ENCODE data around the gene CST9.
A peak's percentile ranks its signal among the peaks of the same experiment; 100 is the strongest.

The CST9 gene, protein sequence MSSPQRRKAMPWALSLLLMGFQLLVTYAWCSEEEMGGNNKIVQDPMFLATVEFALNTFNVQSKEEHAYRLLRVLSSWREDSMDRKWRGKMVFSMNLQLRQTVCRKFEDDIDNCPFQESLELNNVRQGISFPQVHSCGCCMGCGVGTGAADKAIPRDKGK

DNA sequence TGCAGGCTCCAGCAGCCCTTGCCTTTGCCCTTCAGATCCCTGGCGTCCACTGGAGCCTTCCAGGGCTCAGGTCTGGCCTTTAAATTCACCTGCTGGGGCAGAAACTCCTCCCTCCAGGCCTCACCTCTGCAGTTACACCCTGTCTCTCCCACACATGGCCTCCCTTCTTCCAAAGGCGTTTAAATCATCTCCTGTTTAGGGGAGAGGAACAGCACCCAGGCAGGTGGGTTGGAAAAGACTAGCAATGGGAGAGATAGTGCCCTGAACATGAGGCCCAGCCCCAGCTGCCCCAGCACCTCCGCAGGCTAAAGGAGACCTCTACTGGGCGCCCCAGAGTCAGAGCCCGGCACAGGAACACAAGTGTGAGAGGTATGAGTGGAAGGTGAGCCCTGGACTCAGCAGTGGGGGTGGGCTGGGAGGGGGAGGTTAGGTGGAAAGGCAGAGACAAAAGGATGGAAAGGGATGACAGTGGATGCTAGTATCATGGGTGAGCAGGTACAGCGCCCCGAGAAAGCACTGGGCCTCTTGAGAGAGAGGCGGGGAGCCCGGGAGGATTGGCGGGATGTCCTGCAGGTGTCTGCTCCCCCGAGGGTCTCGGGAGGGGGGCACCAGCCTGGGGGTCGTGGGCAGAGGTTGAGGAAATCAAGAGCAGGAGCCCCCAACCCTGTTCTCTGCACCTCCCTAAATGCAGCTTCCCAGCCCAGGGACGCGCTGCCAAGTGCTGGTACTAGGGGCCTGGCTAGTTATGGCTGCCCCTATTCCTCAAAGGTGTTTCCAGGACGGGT lies at the start of gene CST9:
TSS of gene CST9 (minus strand) at position 51 of the 785 bp plus-strand sequence. CDS start 53 bp downstream, outside the sequence.
- intact Hi-C loops (cut with DNase I), result loop anchor here (1.0 kb wide), 1 partner anchor 165 kb away; no protein-coding TSS in a partner anchor
- DNase-seq, result peak in 1 of 10 donors; percentile 66

DNA sequence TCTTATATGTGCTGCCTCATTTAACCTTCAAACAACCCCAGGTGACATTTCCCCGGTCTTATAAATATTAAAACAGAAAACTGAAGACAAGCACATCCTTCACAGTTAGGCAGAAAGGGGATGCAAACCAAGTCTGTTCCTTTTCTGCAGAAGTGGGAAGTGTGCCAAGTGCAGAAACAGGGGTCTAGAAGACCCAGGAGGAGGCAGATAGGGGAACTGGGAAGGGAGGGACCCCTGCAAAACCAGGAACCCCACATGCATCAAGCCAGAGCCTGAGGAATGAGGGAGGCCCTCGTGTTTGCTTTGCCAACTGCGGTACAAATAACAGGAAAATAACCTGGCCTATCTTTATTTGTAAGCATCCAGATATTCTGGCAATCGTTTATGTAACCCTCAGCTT lies 49.0 kb upstream of the CST9 start:
- intact Hi-C loops (cut with DNase I), result no loop called here
- no peak for DNase-seq

DNA sequence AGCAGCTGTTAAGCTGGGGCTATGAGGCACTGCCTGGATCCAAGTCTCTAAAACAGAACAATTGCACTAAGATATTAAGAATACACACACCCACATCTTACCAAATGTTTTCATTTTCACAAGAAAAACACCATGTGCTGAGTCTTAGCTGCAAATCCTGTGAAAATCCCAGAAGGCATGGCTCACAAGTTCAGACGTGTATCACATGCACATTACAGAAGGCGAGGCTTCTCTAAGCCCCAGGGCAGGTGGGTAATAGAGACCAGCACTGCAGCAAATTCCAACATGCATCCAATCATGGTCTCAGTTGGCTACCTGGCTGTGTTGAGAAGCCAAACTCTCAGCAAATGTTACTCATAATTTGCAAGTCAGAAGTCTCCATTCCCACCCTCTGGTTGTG lies 48.3 kb upstream of the CST9 start:
- no peak for DNase-seq
- intact Hi-C loops (cut with DNase I), result no loop called here

GRCh38 chr20:23653400-23653938 lies 47.8 kb upstream of the CST9 start:
- intact Hi-C loops (cut with DNase I), result no loop called here

GRCh38 chr20:23652926-23653325 lies 47.2 kb upstream of the CST9 start:
- intact Hi-C loops (cut with DNase I), result no loop called here
- DNase-seq, result no peak

More at GRCh38 chr20:23653400-23653938, 47.8 kb upstream of the CST9 start:
- DNase-seq, result no peak

GRCh38 chr20:23652371-23652770 lies 46.7 kb upstream of the CST9 start:
- no peak for DNase-seq
- intact Hi-C loops (cut with DNase I), result no loop called here

DNA sequence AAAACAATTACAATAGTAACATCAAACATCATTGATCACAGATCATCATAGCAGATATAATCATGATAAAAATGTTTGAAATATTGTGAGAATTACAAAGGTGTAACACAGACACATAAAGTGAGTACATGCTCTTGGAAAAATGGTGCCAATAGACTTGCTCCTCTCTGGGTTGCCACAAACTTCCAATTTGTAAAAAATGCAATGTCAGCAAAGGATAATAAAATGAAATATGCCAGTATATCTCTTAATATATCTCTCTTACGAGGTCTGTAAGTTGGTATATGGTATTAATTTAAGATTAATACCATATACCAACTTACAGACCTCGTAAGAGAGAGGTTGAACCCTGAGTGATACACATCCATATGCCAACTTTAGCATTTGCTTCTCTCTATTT lies 45.4 kb upstream of the CST9 start:
- intact Hi-C loops (cut with DNase I), result no loop called here
- no peak for DNase-seq

DNA sequence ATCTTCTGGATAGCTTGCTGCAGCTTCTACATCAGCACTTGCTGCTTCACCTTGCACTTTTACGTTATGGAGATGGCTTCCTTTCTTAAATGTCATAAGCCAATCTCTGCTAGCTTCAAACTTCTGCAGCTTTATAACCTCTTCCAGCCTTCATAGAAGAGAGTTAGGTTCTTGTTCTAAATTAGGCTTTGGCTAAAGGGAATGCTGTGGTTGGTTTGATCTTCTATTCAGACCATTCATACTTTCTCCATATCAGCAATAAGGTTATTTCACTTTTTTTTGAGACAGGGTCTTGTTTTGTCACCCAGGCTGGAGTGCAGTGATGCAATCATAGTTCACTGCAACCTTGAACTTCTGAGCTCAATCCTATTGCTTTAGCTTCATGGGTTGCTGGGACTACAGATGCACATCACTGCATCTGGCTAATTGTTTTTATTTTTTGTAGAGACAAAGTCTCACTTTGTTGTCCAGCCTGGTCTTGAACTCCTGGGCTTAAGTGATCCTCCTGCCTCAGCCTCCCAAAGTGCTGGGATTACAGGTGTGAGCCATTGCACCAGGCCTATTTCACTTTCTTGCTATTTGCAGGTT lies 44.2 kb upstream of the CST9 start:
- intact Hi-C loops (cut with DNase I), result no loop called here
- no peak for DNase-seq

DNA sequence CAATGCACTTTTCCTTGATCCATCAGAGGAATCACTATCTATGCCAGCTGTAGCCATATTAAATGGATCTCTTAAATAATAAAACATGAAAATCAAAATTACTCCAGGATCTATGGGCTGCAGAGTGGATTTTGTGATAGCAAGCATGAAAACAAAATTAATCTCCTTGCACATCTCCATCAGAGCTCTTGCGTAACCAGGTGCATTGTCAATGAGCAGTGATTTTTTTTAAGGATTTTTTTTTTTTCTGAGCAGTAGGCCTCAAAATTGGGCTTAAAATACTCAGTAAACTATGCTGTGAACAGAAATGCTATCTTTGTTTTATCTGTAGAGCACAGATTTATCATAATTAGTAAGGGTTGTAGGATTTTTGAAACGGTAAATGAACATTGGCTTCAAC lies 43.5 kb upstream of the CST9 start:
- intact Hi-C loops (cut with DNase I), result no loop called here
- DNase-seq, result no peak

- intact Hi-C loops (cut with DNase I), result no loop called here
- DNase-seq, result no peak
These were observed 41.6 kb upstream of the CST9 start for GRCh38 chr20:23647346-23647745.

DNA sequence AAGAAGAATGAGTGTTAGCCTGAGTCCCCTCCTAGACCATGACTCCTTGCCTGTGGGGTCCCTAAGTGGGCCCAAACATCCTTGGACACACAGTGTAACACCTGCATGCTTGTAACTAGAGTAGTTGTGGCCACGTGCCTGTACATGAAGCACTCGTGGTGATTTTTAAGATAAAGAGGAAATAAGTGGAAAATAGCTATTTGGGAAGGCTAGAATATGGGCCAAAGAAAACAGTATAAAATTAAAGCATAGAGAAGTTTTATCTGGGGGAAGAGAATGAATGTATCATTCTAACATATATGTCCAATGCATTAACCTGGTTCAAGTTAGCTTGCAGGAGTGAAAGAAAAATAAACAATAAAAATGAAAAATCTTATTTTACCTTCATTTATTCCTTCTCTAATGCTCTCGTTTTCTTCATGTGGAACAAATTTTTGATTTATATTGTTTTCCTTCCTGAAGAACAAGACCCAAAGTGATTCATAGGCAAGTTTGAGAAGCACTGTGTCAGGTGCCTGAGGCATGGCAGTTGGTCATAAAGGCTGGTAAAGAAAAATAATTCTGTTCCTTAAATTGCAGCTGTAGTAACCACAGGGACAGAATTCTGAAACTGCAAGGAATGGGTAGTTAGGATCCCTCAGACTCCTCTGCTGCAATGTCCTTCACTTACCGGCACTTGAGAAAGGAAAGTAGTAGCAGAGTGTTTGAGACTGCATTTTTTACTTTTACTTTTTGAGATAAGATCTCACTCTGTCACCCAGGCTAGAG lies 40.6 kb upstream of the CST9 start:
- intact Hi-C loops (cut with DNase I), result no loop called here
- DNase-seq, result no peak

- intact Hi-C loops (cut with DNase I), result no loop called here
- DNase-seq, result no peak
These were observed 39.9 kb upstream of the CST9 start for GRCh38 chr20:23645575-23645974.

DNA sequence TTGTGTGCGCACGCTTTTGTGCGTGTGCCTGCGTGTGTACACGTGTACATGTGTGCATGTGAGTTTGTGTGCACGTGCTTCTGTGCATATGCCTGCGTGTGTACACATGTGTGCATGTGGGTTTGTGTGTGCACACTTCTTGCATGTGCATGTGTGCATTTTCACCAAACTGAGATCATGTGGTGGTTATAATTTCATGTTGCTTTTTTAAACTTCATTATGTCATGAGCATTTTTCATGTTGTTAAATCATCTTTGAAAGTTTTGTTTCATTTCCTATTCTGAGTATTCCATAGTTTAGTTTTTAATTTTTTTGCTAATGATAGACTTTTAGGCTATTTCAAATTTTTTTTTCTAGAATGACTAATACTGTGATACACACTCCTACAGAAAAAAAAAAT lies 38.4 kb upstream of the CST9 start:
- no peak for DNase-seq
- intact Hi-C loops (cut with DNase I), result no loop called here

DNA sequence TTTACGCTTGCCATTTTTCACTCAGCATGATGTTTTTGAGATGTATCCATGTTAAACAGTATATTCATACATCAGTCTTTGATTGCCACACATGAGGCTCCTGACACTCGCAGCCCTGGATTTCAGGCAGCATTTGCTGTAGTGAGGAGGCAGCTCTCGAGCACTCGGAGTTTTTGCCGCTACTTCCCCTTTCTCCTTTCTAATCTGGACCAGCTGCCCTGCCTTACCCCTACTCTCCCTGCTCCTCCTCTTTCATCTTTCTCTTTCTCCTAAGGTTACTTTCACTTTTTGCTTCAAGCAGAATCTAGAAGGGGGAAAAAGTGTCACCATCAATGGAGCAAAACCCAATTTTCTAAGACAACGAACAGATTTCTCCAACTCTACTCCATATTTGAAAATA lies 37.9 kb upstream of the CST9 start:
- intact Hi-C loops (cut with DNase I), result no loop called here
- DNase-seq, result no peak

DNA sequence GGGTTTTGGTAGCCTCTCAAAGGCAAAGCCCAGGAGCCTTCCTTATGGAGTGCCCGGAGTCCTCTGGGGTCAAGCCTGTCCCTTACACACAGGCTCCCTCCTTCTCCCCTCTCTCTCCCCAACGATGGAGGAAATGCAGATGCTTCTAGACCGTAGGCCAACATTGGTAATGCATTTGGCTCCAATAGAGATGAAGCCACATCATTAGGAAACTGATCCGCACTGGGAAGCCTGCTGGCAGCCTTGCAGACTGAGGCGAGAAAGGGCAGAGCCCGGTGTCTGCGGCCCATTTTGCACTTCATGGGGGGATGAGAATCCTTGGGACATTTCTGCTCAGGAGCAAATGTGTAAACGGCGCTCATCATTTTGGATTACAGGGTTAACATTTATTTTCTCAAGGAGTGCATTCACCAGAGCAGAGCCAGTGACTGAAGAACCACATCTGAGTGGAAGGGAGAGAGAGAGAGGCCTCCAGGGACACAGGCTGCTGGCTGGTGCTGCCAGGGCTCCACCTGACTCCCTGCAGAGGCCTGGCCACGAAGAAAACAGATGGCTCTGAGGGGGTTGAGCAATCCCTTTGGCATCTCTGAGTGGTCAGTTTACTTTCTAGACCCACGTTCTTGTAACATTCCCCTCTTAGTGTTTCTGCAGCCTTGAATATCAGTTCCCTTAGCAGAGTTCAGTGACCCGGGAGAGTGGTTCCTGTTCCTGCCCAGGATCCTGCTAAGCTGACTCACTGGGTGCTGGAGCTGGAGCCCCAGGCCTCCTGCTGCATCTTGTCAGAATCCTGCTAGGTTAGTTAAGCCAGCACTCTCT lies 36.4 kb upstream of the CST9 start:
- no peak for DNase-seq
- intact Hi-C loops (cut with DNase I), result no loop called here

DNA sequence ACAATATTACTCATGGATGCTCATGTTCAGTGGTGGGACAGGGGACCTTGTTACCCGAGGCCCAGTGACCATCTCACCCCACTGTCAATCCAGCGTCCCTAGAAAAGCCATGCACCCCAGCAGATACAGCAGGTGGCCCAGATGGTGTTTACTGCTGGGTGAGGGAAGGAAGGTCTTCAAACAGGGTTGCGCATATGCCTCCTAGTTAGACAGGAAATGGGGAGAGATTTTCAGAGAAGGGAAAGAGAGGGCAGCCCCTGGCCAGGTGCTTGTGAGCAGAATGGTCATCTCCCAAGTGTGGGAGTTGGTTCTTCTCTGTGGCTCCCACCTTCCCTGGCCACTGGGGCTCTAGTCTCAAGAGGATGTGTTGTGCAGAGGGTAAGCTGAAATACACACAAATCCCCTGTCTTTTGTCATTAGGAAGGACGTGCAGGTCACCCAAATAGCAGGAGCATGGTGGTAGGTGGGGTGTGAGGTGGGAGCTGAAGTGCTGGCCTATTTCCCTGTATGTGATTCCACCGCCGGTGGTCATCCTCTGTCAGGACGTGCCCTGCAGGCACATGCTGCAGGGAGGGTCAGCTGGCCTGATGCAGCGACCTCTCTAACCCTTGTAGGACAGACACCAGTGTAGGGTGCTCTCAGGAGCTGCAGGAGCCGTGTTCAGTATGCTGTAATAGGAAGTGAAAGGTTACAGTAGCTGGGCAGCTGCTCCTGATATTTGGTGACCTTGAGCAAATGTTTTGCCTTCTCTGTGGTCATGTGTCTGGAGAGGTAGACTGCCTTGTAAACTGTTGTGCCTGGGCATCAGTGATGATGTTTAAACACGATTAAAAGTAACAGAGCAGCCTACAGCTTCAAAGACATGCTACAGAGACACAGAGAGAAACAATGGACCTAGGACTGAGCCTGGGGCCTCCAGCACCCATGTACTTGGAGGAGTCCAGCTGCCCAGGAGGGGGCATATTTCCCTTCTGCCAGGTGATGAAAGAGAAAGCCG lies 35.3 kb upstream of the CST9 start:
- intact Hi-C loops (cut with DNase I), result no loop called here
- no peak for DNase-seq

DNA sequence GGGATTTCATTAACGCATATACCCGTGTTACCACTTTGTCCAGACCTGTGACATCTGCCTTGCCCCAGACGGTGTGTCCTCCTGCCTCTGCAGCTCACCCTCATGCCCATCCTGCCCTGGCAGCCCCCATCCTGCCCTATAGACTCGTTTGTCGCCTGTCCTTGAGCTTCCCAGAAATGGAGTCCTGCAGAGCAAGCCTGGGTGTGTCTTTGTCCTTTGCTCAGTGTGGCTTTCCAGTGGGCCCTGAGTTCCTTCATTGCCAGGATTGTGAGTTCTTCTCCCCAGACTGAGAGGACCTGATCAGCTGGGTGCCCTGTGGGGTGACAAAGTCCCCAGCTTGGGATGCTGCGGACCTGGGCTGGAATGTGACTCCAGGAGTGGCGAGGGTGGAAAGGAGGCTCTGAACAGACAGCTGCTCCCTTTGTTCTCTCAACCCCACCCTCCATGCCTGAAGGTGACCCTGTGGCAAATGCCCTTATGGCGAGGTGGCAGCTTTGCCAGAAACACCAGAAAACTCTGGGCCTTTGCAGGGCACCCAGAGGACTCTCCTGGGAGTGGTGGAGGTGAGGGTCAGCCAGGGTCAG lies 34.4 kb upstream of the CST9 start:
- no peak for DNase-seq
- intact Hi-C loops (cut with DNase I), result no loop called here

- DNase-seq, result no peak
- intact Hi-C loops (cut with DNase I), result no loop called here
These were observed 33.8 kb upstream of the CST9 start for GRCh38 chr20:23639490-23639958.
